Tibial artery (tissue), 4 donors: ENCODE measurements around the gene GINS2.

Source experiments
- DNase-seq, 2 donors: peaks; one replicate each; pipeline ENCODE4 v3.0.0-alpha.2; 2019
- H3K27ac ChIP-seq, 2 donors: fragments of 200-600 bp; sonication (generic) in 1 of 2; 1 replicate in 1 of 2; 2 replicates in 1 of 2; pipeline ENCODE4 v1.5.1; 2018 to 2019; ENCODE audit warnings: mild to moderate bottlenecking in 1 of 2
- H3K27me3 ChIP-seq, 2 donors: fragments of 200-600 bp; sonication (generic) in 1 of 2; one replicate each; pipeline versions ENCODE4 v1.5.1 to v1.6.0; 2016 to 2019
- H3K36me3 ChIP-seq, 3 donors: fragments of 200-600 bp; sonication (generic) in 2 of 3; one replicate each; pipeline ENCODE4 v1.5.1; 2016 to 2019; ENCODE audit warnings: mild to moderate bottlenecking in 2 of 3
- H3K4me1 ChIP-seq, 4 donors: fragments of 200-600 bp; sonication (generic) in 2 of 4; 1 replicate in 3 of 4; 2 replicates in 1 of 4; pipeline ENCODE4 v1.5.1; 2016 to 2019
- H3K4me3 ChIP-seq, 2 donors: fragments of 200-600 bp; sonication (generic) in 1 of 2; 1 replicate in 1 of 2; 2 replicates in 1 of 2; pipeline ENCODE4 v1.5.1; 2018 to 2019; ENCODE audit warnings: mild to moderate bottlenecking in 2 of 2
- H3K9me3 ChIP-seq, 3 donors: fragments of 200-600 bp; sonication (generic) in 1 of 3; one replicate each; pipeline ENCODE4 v1.5.1; 2016 to 2019
- intact Hi-C: fragments of 100-400 bp; cut with DNase I; formaldehyde crosslinking; loops from one replicate; pipeline ENCODE4 v1.15.0; 2023; ENCODE audit warnings: low total_unique reads
- TF ChIP-seq, protein P1 (sequence below), 2 experiments: fragments of 200-600 bp in 1 of 2; fragments of 450-650 bp in 1 of 2; IDR thresholded peaks; one replicate each; pipeline ENCODE4 v1.5.1; 2017 to 2019; ENCODE audit warnings: antibody characterized with exemption in 2 of 2, mild to moderate bottlenecking in 1 of 2, moderate library complexity in 1 of 2

Gene GINS2

DNA sequence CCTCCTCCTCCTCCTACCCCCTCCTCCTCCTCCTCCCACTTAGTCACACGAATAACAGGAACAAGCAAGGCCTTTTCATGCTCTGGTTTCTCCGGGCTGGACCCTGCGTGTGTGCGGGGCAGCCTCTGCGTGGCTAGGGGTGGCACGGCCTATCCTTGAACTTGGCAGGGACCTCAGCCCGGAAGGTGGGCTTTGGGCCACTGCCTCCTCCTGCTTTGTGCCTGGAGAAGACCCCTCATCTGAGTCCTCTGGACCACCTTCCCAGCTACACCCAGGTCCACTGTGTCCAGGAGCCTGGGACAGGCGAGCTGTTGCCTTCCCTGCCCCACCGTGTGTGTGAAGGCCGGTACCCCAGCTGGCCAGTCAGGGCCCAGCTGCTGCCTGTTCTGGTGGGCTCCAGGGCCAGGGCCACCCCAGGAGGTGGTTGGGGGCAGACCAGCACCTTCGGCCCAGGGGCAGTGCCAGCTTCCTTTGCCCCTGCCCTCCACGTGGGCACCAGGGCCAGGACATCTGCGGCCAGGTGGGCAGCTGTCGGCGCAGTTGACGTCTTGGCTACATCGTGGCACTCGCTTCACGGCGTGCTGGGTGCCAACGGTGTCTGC is 35.4 kb downstream of the GINS2 start:
- H3K4me3 ChIP-seq: no peak overlapping the region
- peaks cover 0 to 39% (median 22%) of the 10 kb centered on the region in 4 donors for H3K4me1 ChIP-seq
- no peak for DNase-seq
- H3K36me3 ChIP-seq: peaks cover 43 to 74% (median 45%) of the 10 kb centered on the region in 3 donors
- TF ChIP-seq, protein P1, sequence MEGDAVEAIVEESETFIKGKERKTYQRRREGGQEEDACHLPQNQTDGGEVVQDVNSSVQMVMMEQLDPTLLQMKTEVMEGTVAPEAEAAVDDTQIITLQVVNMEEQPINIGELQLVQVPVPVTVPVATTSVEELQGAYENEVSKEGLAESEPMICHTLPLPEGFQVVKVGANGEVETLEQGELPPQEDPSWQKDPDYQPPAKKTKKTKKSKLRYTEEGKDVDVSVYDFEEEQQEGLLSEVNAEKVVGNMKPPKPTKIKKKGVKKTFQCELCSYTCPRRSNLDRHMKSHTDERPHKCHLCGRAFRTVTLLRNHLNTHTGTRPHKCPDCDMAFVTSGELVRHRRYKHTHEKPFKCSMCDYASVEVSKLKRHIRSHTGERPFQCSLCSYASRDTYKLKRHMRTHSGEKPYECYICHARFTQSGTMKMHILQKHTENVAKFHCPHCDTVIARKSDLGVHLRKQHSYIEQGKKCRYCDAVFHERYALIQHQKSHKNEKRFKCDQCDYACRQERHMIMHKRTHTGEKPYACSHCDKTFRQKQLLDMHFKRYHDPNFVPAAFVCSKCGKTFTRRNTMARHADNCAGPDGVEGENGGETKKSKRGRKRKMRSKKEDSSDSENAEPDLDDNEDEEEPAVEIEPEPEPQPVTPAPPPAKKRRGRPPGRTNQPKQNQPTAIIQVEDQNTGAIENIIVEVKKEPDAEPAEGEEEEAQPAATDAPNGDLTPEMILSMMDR (IDR thresholded peaks at IDR 0.05): no peak
- peak overlapping the region; percentile 46 to 67 for H3K27ac ChIP-seq
- intact Hi-C loops: no loop called here
- H3K27me3 ChIP-seq: no peaks in the 10 kb centered on the region
- no peaks in the 10 kb centered on the region for H3K9me3 ChIP-seq

DNA sequence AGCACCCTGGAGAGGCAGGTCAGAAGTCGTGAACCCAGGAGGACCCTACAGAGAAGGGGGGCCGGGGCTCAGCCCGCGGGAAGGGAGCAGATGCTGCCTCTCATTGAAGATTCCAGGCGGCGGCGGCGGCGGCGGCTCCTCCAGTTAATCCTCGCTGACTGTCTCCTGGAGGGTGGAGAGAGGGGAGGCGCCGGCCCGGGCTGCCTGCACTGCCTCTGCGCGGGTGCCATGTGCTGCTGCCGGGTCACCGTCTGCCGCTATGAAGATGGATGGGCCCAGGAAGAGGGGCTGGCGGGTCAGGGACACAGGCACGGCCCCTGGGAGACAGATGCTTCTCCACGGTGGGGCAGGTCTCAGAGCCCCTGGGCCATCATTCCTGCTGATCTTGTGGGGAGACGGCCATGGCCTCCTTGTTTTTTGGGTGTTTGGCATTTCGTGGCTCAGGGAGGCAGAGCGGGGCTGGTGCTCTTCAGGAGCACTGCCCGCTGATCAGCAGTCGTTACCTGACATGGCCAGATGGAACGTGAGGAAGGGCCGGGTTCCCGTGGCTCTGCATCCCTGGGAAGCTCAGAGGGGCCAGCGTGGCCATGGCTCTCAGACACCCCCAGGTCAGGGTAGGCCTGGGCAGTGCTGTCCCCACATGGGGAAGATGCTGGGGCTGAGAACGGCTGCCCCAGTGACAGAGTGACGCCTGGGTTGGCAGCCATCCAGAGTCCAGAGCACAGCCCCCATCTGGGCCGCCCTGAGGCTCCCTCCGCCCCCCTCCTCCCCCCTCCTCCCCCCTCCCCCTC is 36.1 kb downstream of the GINS2 start:
- no peak overlapping the region for H3K4me3 ChIP-seq
- TF ChIP-seq, protein P1 (IDR thresholded peaks at IDR 0.05): no peak
- peak overlapping the region; percentile 50 to 78 for H3K27ac ChIP-seq
- intact Hi-C loops: no loop called here
- no peaks in the 10 kb centered on the region for H3K9me3 ChIP-seq
- H3K36me3 ChIP-seq: peaks cover 35 to 74% (median 37%) of the 10 kb centered on the region in 3 donors
- no peaks in the 10 kb centered on the region for H3K27me3 ChIP-seq
- DNase-seq: peak; percentile 66 to 82
- H3K4me1 ChIP-seq: peaks cover 0 to 39% (median 22%) of the 10 kb centered on the region in 4 donors

DNA sequence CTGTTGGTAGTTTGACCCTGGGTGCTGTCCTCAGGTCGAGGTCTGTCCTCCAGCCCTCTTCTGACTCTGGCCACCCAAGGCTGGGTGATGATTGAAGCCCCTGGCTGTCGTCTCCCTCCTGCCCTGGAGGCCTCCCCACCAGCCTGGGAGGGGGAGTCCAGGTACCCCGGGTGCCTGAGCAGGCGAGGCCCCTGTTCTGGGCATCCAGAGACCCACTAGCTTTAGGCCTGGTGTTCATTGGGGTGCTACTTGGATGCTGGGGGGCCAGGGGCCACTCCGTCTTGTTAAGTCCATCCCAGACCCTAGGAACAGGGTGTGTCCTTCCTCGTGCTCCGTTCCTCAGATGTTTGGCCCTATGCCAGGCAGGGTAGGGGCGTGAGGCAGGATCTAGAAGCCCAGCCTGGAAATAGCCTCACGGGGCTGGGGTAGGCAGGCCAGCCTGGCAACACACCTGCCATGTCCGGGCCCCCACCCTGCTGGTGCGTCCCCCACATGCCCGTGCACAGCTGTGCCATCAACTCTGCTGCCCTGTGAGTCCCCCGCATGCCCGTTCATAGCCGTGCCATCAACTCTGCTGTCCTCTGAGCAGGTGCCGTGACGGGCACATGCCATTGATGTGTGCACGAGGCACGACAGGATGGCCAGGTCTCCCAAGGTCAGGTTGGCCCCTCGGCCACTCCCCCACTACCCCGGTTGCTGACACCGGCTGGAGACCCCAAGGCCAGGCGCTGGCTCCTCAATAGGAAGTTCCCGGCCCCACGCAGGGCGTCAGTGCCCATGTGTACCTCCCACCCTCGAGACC is 36.9 kb downstream of the GINS2 start:
- Histone ChIP-seq H3K4me1 (peaks cover 0 to 39% (median 22%) of the 10 kb centered on the region in 4 donors), H3K27me3 (no peaks in the 10 kb centered on the region), H3K36me3 (peaks cover 27 to 66% (median 29%) of the 10 kb centered on the region in 3 donors), H3K4me3 (no peak overlapping the region), H3K27ac (peak overlapping the region; percentile 50 to 78), H3K9me3 (no peaks in the 10 kb centered on the region)
- intact Hi-C loops: no loop called here
- no peak for DNase-seq
- TF ChIP-seq, protein P1 (IDR thresholded peaks at IDR 0.05): no peak

DNA sequence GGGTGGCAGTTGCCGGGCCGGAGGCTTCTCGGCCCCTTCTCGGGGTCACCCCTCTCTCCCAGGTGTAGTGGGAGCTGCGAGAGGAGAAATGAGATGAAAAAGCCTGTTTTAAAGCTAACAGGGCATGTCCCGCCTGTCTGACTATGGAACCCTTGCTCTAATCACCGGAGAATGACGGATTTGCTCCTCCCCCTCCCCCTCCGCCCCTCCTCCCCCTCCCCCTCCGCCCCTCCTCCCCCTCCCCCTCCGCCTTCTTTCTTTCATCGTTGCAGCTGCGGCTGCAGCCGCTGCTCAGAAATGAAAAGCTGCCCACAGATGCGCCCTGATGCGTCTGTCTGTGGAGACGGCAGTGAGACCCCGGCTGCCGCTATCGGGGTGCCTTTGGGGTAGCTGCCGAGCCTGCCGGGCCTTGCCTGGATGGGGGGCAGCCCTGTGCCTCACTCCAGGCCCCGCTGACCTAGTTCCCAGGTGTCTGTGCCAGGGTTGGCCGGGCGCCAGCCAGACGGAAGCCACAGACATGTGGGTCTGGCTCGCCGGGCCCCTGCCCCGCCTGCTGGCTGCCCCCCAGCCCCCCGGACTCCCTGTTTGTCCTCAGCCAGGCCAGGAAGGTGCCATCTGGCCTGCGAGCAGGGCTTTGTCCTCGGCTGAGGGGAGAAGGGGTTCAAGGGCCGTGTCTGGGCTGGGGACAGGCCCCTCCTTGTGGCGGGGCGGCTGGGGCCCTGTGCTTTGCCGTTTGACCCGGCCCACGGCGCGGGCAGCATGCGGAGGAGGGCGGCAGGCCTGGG is 37.7 kb downstream of the GINS2 start:
- H3K27ac ChIP-seq: peak overlapping the region in 1 of 2 donors; percentile 41
- intact Hi-C loops: no loop called here
- peaks cover 0 to 39% (median 22%) of the 10 kb centered on the region in 4 donors for H3K4me1 ChIP-seq

More for the DNA sequence above, 37.7 kb downstream of the GINS2 start:
- TF ChIP-seq, protein P1 (IDR thresholded peaks at IDR 0.05): no peak
- no peak for DNase-seq
- H3K27me3 ChIP-seq: no peaks in the 10 kb centered on the region
- H3K9me3 ChIP-seq: no peaks in the 10 kb centered on the region
- peaks cover 19 to 61% (median 21%) of the 10 kb centered on the region in 3 donors for H3K36me3 ChIP-seq
- no peak overlapping the region for H3K4me3 ChIP-seq
